GOT3 (cell line): ENCODE data around the gene GAB4.

ENCODE experiments used
- DNase-seq: peaks from one replicate; lab custom pipeline; 2025; ENCODE audit warnings: mixed read lengths; lab: John Stamatoyannopoulos, UW

Gene GAB4

DNA sequence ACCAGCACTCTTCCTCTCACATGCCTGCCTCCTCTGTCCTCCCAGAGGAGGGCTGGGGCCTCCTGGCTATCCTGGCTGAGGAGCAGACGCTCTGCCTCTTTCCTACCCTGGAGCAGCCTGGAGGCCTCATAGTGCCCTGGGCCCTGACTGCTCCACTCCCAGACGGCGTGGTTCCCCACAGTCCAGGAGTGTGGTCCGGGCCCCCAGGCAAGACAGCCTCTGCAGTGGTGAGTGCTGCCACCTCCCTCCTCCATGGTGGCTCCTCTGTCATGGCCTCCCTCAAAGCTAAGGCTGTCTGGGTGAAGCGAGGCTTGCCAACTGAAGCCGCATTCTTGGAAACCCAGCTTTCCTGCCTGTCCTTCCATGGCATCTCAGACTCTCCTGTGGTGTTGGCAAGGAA, 19.8 kb downstream of the GAB4 start:
- no peak for DNase-seq

DNA sequence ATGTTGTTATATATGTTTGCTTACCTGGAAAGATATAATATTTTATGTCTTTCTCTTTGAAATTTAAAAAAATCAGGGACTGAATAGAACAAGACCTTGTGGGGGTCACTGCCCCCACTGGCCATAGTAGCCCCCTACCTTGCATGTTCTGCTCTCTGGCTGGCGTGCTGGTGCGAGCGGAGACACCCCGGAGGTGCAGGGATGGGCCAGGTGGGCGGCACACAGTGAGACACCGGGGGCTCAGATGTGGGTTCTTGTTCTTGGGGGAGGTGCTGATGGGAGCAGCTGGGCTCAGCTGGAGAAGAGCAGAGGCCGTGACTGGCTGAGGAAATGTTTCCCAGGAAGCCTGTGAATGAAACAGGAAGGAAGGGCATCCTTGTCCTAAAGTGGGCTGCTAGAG, 20.2 kb downstream of the GAB4 start:
- no peak for DNase-seq

DNA sequence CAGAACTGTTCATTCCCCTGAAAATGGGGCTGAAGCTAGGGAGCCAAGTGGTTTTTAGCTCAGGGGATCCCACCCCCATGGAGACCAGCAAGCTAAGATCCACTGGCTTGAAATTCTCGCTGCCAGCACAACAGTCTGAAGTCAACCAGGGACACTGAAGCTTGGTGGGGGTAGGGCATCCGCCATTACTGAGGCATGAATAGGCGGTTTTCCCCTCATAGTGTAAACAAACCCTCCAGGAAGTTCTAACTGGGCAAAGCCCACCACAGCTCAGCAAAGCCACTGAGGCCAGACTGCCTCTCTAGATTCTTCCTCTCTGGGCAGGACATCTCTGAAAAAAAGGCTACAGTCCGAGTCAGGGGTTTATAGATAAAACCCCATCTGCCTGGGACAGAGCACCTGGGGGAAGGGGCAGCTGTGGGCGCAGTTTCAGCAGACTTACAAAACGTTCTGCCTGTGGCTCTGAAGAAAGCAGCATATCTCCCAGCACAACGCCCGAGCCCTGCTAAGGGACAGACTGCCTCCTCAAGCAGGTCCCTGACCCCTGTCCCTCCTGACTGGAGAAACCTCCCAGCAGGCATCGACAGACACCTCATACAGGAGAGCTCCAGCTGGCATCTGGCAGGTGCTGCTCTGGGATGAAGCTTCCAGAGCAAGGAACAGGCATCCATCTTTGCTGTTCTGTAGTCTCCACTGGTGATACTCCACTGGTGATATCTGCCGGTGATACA, 32.7 kb downstream of the GAB4 start:
- DNase-seq: no peak

DNA sequence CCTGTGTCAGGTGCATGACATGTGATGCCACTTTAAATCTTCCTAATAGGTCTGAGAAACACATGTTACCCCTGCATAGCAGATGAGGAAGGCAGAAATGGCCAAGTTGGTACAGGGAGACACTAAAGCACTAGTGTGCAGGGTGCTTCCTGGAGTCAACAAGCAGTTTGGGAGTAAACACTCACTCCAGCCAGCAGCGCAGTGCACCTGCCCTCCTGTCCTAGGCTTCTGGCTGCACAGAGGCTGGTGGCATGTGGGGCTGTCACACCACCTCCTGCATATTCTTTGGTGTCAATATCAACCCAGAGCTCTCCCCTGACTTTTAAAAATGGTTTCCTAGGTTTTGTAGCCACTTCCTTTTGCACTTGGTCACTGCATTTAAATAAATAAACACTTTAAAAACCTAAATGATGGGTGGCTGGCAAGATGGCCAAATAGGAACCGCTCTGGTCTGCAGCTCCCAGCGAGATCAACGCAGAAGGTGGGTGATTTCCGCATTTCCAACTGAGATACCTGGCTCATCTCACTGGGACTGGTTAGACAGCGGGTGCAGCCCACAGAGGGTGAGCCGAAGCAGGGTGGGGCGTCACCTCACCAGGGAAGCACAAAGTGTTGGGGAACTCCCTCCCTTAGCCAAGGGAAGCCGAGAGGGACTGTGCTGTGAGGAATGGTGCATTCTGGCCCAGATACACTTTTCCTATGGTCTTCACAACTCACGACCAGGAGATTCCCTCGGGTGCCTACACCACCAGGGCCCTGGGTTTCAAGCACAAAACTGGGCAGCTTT, 33.5 kb downstream of the GAB4 start:
- no peak for DNase-seq

DNA sequence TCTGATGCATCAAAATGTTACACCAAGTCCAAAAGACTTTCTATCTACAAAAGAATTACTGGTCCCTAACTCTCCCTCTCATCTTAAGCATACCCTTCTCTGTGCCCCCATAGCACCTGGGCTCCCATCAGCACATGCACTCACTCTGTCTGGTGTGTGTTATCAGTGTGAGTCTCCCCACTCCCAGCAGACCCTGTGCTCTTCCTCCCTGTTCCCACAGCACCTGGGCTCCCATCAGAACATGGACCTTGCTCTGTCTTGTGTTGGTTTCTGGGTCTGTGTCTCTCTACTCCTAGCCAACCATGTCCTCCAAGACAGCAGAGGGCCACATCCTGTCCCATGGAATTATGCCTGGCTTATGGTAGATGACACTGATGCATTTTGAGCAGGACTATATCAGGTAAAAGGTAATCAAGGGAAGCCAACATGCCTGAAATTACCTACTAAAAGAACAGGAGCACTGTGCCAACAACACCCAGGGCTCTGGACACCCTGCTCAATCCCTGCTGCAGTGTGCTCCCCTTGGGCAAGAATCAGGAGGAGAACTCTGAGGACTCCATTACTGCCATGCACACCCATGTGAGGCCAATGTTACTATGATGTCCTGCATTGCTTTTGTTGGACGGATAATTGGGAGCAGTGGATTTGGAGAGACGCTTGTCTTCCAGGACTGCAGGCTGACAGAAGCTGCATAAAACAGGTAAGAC, 34.3 kb downstream of the GAB4 start:
- no peak for DNase-seq

DNA sequence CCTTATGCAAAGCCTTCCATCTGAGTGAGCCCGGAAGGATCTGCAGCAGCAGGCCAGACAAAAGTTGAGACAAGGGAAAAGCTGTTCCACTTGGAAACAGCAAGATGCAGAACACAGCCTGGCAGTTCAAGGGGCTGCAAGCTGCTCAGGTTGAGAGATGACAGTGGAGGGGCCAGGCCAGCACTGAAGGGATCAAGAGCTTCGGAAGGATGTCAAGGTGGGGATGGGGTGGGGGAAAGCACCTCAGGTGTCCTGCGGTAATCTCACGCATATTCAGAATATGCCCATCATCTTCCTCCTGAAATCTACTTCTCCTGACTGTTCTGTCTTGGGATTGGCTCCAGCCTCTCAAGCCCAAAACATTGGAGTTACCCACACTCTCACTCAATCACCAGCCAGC, 35.7 kb downstream of the GAB4 start:
- no peak for DNase-seq

DNA sequence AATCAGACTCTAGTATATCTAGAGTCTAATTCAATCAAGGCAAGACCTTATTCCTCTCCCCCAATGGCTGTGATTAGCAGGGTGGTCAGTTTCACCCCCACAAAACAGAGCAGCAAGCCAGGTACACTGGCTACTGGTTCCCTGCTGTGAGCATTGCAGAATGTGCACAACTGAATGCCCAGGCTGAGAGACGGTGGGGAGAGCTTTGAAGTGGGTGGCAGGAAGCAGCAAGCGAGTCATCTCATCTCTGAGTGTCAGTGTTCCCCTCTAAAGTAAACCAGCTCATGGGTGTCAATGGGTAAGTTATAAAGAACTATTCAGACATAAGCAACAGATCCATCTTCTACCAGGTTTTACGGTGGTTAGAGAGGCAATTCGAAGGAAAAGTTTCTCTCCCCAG, 37.6 kb downstream of the GAB4 start:
- DNase-seq: no peak

DNA sequence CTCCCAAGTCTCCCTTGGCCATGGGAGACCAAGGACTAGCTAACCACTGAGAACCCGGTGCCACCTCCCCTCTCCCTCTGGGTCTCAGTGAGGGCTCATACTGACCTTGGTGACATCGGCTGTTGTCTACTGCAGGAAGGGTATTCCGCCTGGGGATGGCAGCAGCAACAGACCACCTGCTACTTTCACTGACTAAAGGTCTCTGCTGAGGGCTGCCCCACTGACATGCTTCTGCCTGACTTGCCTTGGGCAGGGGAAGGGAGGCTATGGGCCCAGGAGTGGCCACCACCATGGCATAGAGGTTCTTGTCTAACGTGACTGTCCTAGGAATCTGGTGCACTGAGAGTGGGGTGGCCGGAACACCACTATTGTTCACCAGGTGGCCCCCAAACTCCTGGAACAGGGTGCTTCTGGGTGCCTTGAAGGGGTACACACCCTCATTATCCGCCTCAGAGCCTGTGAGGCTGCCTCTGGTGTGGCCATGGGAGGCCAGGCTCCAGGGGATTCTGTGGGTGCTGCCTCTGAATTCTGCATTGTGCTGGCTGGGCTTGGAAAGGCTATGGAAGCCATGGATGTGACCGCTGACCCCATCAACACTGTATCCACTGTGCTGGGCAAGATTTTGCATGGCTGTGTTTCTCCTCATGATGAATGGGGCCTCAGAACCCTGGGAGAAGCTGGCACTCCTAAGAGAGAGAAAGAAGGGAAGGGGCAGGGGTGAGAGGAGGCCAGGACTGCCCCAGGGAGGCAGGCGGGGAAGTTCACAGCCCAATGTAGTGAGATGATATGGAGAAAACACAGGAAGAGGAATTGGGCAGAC, 38.3 kb downstream of the GAB4 start:
- DNase-seq: no peak

DNA sequence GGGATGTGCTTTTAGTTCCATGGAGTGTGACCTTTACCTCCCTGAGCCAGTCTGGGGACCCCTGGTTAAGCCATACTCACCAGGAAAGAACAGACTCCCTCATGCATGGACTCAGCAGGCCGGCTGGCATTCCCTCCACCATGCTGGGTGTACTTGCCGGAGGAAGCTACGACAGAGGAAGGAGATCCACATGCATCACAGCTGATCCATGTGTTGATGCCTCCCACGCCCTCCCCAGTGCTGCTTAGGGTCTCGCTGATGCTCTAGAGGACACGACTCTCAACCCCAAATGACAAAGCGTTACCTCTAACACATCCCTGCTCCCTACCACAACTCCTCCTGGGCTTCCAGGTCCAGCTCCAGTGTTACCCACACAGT, 39.8 kb downstream of the GAB4 start:
- no peak for DNase-seq

DNA sequence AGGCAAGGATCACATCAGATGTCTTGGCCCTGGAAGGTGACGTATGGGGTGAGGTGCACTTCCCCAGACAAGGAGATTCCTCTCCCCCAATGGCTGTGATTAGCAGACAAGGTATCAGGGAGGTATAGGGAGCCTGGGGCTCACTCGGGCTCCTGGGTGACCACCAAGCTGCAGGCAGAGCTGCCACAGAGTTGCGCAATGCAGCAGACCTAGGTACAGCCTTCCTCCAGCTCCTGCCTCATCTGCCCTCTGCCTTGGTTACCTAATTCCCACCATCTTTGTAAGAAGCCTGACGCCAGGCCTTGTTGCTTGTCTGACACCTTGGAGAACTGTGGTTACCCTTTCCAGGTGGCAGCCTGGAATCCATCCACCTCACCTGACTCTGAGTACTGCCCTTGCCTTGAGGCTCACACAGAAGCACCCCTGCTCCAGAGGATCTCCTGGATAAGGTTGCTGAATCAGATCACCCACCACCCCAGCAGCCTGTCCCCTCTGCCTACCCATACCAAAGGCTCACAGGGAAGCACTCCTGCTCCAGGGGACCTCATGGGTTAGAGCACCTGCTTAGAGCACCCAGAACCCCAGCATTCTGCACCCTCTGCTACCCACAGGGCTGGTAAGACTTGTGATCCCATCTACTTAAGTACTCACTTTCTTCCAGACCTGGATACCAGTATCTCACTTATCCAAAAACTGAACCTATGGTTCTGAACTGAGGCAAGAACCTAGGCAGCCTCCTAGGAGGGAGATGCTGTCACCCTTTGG, 40.4 kb downstream of the GAB4 start:
- no peak for DNase-seq

DNA sequence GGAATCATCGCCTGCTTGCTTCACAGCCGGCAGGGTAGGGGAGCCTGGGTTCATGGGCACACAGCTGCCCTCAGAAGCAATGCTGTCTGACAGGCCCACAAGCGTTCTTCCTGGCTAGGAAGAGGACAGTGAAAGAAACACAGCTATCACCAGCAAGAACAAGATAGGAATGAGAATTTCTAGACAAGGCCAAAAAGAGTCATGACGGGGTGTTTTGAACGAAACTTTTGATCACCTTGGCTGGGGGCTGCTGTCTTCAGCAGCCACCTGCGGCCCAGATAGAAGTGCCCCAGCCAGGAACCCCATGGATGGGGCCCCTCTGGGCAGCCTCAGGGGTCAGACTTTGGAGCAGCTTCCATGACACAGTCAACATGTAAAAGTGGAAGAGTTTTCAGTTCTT, 41.8 kb downstream of the GAB4 start:
- no peak for DNase-seq

DNA sequence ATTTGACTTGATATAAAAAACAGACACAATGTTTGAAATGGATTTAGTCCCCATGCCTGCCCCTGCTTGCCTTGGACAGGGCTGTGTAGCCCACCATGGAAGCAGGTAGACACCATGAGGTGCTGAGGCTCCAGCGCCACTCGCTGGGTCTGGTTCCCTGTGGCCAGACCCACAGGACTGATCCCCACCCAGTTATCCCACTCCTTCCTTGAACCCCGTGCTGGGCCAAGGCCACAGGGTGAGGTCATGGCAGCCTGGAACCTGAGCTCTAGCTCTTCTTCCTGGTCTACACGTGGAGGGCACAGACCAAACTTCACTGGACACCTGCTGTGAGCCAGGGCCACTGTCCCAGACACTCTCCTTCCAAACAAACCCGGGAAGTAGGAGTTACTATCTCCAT, 42.5 kb downstream of the GAB4 start:
- no peak for DNase-seq

DNA sequence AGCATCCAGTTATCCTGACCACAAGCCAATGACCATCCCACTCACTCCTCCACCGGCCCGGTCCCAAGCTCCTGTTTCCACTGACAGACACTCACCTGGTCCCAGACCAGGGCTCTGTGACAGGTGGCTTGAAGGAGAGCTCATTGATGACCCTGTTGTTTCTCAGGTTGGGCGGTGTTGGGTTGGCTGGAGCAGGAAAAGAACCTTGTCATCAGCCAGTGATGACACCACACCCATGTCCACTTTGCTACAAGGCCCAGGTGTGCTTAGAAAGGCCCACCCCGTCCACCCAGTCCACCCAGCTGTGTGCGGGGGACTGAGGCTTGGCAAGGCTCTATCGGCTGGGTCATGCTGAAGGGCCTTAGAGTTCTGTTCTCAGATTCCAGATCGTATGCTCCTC, 42.9 kb downstream of the GAB4 start:
- DNase-seq: no peak

DNA sequence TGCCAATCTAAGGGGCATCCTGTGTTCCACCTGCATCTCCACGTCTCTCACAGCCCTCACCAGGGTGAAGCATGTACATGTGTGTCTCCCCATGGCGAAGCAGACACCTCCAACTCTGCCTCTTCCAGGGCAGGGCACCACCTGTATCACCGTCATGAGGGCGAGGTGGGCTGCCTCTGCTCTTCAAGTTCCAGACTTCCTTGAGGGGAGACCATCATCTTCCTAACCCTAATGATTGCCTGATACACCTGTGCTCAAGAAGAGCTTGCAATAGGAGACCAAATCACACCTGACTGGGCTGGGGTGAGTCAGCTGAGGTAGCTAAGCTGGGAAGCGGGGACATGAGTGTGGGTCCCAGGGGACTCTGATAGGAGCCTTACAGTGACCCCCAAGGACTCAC, 43.7 kb downstream of the GAB4 start:
- DNase-seq: no peak

DNA sequence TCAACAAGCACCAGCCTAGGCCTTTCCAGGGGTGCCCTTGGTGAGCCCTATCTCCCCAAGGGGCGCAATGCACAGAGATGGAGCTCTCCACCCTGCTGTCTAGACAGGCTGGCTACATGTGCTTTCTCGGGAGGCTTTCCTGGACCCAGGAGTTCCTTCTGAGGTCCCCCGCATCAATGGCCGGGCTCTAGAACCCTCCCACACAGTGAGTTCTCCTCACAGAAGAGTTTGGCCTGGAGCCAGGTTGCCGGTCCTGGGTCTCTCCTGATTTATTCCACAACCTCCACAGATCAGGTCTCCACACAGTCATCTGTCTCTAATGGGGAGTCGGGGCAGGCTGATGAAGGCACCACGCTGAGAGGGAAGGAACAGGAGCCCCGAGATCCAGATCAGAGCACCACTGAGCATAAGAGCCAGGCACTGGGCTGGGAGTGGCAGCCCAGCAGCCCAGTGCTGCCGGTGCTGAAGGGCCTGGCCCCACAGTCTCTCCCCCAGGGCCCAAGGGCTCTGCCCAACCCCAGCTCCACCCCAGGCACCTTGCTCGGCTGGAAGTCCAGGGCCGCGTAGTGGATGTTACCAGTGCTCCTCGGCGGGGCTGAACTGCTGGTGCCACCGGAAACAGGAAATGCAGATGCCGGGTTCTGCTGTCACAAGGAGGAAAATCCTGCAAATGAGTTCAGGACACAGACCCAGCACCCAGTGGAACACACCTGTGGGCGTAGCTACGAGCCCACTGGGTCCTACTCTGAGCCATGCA, 44.7 kb downstream of the GAB4 start:
- DNase-seq: no peak

DNA sequence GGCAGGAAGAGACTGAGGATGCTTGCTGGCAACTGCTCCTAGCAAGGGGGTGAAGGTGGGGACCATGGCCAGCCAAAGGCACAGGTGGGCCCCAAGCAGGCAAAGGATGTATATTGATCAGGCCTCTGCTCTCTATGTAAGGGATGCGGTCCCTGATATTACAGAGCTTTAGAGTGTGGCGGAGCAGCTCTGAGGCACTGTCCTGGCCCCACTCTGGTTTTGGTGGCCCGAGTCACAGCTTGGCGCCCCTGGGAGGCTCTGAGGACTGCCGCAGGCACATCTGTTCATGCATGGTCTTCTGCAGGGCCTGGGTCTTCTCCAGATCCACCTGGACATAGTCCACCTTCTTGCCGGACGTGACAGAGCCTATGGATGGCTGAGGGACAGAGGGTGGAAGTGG, 45.5 kb downstream of the GAB4 start:
- no peak for DNase-seq

DNA sequence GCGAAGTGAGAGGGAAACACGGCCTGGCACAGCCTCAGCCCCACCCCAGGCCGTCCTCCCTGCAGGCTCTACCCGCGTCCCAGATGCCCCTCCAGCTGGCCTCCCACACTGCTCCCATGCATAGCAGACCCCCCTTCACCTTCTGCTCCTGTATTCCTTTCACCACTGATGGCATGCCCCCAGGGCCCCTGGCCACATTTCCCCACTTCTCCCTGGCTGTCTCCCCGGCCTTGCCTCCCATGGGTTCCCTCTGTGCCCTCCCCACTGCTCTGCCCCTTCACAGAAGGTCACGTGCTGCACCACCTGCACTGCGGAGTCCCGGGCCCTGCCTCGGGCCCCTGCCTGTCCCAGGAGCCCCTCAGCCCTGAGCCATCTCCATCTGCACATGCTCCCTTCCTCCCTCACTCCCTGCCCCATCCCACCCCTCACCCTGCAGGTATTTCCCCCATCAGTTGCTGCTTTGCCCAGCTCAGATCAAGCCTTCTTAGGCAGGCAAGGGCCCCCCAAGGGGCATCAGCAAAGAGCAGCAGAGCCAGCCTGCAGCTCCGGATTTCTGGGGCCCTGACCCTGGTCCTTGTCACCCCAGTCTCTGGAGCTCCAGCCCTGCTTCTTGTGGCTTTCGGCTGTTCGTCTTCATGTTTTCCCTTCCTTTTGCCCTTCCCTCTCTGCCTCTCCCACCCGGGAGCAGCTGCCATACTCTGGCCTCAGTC, 46.4 kb downstream of the GAB4 start:
- DNase-seq: no peak

DNA sequence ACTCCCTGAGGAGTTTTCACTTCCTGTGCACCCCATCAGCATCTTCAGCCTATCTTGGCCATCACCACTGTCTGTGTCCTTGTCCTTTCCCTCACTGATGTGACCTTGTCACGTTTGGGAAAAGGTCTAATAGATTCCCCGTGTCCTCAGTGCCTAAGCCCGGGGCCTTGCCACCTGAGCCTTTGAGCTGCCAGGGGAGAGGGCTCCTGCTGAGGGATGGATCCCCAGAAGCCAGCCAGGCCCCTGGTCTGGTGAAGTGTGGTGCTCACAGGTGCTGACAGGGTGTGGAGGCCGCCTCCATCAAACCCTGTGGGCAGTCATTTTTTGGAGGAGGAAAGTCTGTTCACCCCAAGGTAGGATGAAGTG, 47.2 kb downstream of the GAB4 start:
- DNase-seq: no peak

DNA sequence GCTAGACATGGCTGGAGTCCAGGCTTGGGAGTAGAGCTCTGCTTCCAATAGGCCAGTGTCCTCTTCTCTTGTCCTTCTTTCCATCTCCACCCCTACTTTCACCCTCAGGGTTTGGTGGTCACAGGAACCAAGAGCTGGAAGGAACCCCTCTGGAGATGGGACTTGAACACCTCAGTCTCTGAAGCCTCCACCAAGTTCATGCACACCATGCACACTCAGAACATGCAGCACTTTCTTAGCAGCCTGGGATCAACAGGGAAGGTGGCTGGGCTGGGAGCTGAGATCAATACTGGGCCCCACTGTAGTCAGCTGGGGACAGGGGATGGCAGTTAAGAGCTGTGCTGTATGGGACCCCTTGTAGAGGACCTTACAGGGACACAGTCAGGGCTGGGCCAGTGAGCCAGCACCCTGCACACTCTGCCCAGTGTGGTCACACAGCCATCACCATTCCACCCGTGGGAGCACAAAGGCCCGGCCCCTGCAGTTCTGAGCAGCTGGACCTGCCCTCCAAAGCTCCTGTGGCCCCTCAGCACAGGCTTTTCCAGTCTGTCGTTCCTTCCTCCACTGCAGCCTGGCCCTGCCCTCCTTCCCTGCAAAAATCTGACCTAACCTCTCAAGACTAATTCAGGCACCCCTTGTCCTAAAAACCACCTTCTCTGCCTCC, 47.7 kb downstream of the GAB4 start:
- no peak for DNase-seq
